Fibroblast of upper back skin (primary cell): Measurements from ENCODE around the gene S100A14.
"Not testable (repeated sequence)": the region's sequence is repeated elsewhere in the genome, so short reads cannot be mapped to it uniquely, and the experiment has no call there.

ENCODE experiments used
- DNase-seq: peaks from one replicate; pipeline ENCODE4 v3.0.0-alpha.2; 2013

The S100A14 gene

GRCh38 chr1:153583976-153584375, 32.1 kb downstream of the S100A14 start:
- DNase-seq: no peak

GRCh38 chr1:153583514-153583913, 32.6 kb downstream of the S100A14 start:
- DNase-seq: not testable (repeated sequence)

- not testable (repeated sequence) for DNase-seq
Observed at GRCh38 chr1:153582836-153583235, 33.3 kb downstream of the S100A14 start.

GRCh38 chr1:153578936-153579335, 37.2 kb downstream of the S100A14 start:
- peak; percentile 32 for DNase-seq

GRCh38 chr1:153578490-153578889, 37.6 kb downstream of the S100A14 start:
- DNase-seq: peak; percentile 74

GRCh38 chr1:153577624-153578051, 38.5 kb downstream of the S100A14 start:
- DNase-seq: no peak

GRCh38 chr1:153577138-153577537, 39.0 kb downstream of the S100A14 start:
- DNase-seq: no peak

GRCh38 chr1:153575497-153575896, 40.6 kb downstream of the S100A14 start:
- DNase-seq: not testable (repeated sequence)

GRCh38 chr1:153575081-153575491, 41.0 kb downstream of the S100A14 start:
- DNase-seq: not testable (repeated sequence)

GRCh38 chr1:153573351-153573750, 42.8 kb downstream of the S100A14 start:
- peak; percentile 27 for DNase-seq

- peak; percentile 80 for DNase-seq
Observed at GRCh38 chr1:153572569-153573015, 43.5 kb downstream of the S100A14 start.

- DNase-seq: no peak
Observed at GRCh38 chr1:153571706-153572105, 44.4 kb downstream of the S100A14 start.

- no peak for DNase-seq
Observed at GRCh38 chr1:153570874-153571273, 45.3 kb downstream of the S100A14 start.

- DNase-seq: no peak
Observed at GRCh38 chr1:153569465-153569864, 46.7 kb downstream of the S100A14 start.

GRCh38 chr1:153568367-153569099, 47.6 kb downstream of the S100A14 start:
- DNase-seq: peak; percentile 87

GRCh38 chr1:153567621-153568366, 48.3 kb downstream of the S100A14 start:
- DNase-seq: no peak

GRCh38 chr1:153566414-153567371, 49.4 kb downstream of the S100A14 start:
- DNase-seq: peak; percentile 99

GRCh38 chr1:153565529-153566374, 50.4 kb downstream of the S100A14 start, which contains the start of gene S100A2:
Gene S100A2, minus strand, starts transcription at chr1:153565844. Its CDS starts 1,967 bp downstream, at chr1:153563877.
- DNase-seq: peak; percentile 92
